Caco-2 (cell line): Measurements from ENCODE around the gene OTUB1. TPM values are rescaled to one million over a fixed set of nuclear protein-coding genes. Genes with fewer than 3 reads are reported as not detected.
A peak's percentile ranks its signal among the peaks of the same experiment; 100 is the strongest.

Experiments used
- BruUV-seq: library from RNA; stranded (reverse); fragments of 400-500 nt; replicated peaks from 2 replicates; lab custom pipeline; 2021; lab: Mats Ljungman, UMichigan
- CTCF ChIA-PET: fragments of 300-600 bp; sonication (Branson Sonifier 250); formaldehyde crosslinking; loops from one replicate; lab custom pipeline; 2022; ENCODE audit warnings: antibody characterized with exemption; lab: Charles Lee
- POLR2A ChIA-PET: fragments of 300-600 bp; sonication (Branson Sonifier 250); formaldehyde crosslinking; loops from one replicate; lab custom pipeline; 2022; ENCODE audit warnings: antibody characterized with exemption; lab: Charles Lee
- DNase-seq, 2 experiments: peaks; one replicate each; pipeline versions ENCODE4 v3.0.0 to v3.0.0-alpha.2; 2020 to 2022
- H3K27me3 ChIP-seq: replicated peaks from 2 replicates; pipeline ENCODE4 v1.6.0; 2011; ENCODE audit warnings: low read length; ENCODE audit not compliant: control insufficient read depth, insufficient read depth
- H3K36me3 ChIP-seq: 2 replicates; pipeline ENCODE4 v1.5.1; 2011; ENCODE audit warnings: low read length; ENCODE audit not compliant: control insufficient read depth, insufficient read depth
- H3K4me1 ChIP-seq: fragments of 250-450 bp; sonication (Bioruptor Pico); 2 replicates; pipeline ENCODE4 v1.5.1; 2020; ENCODE audit warnings: mild to moderate bottlenecking
- H3K4me3 ChIP-seq: 2 replicates; pipeline ENCODE4 v1.5.1; 2011; ENCODE audit warnings: low read depth, mild to moderate bottlenecking, control low read depth, low read length
- H3K9me3 ChIP-seq: fragments of 250-450 bp; sonication (Bioruptor Pico); 2 replicates; pipeline ENCODE4 v1.5.1; 2020; ENCODE audit warnings: mild to moderate bottlenecking, moderate library complexity
- H3K27ac Mint-ChIP-seq: one replicate; pipeline ENCODE4 v1.8.0; 2022; ENCODE audit warnings: mixed read lengths; ENCODE audit not compliant: unreplicated experiment
- H3K27me3 Mint-ChIP-seq: one replicate; pipeline ENCODE4 v1.8.0; 2022; ENCODE audit warnings: mixed read lengths; ENCODE audit not compliant: insufficient read depth, unreplicated experiment
- H3K36me3 Mint-ChIP-seq: one replicate; pipeline ENCODE4 v1.8.0; 2022; ENCODE audit warnings: mild to moderate bottlenecking, mixed read lengths; ENCODE audit not compliant: insufficient read depth, unreplicated experiment
- H3K4me1 Mint-ChIP-seq: one replicate; pipeline ENCODE4 v1.8.0; 2022; ENCODE audit warnings: low read depth, mixed read lengths; ENCODE audit not compliant: unreplicated experiment
- H3K4me3 Mint-ChIP-seq: one replicate; pipeline ENCODE4 v1.8.0; 2022; ENCODE audit warnings: mild to moderate bottlenecking, moderate library complexity, mixed read lengths; ENCODE audit not compliant: unreplicated experiment
- H3K9me3 Mint-ChIP-seq: one replicate; pipeline ENCODE4 v1.8.0; 2022; ENCODE audit warnings: mixed read lengths; ENCODE audit not compliant: unreplicated experiment
- CTCF ChIP-seq, 2 experiments: fragments of 200-600 bp in 1 of 2; IDR thresholded peaks; 1 replicate in 1 of 2; 2 replicates in 1 of 2; pipeline versions ENCODE4 v1.5.1 to v1.8.0; 2011 to 2022; ENCODE audit warnings: antibody characterized with exemption in 1 of 2, control low read depth in 1 of 2, inconsistent platforms in 1 of 2, low read depth in 1 of 2, low read length in 1 of 2, mild to moderate bottlenecking in 1 of 2, moderate library complexity in 1 of 2; ENCODE audit not compliant: insufficient read depth in 1 of 2, severe bottlenecking in 1 of 2, unreplicated experiment in 1 of 2
- intact Hi-C: fragments of 100-400 bp; cut with micrococcal nuclease; formaldehyde crosslinking; loops from one replicate; pipeline ENCODE4 v1.10.0; 2022; ENCODE audit not compliant: unreplicated experiment
- total RNA-seq: library from RNA; stranded (reverse); gene quantifications from 2 replicates; pipeline ENCODE4 v1.2.3, GENCODE V29; 2022

The OTUB1 gene
- total RNA-seq, 1 experiment from 2014 or later, result 152 TPM

- H3K4me3 ChIP-seq, result no peak overlapping the region
- Mint-ChIP-seq H3K4me1 (peaks cover 2% of the 10 kb centered on the region), H3K27ac (no peak overlapping the region), H3K27me3 (no peaks in the 10 kb centered on the region), H3K36me3 (peaks cover 37% of the 10 kb centered on the region), H3K4me3 (no peak overlapping the region), H3K9me3 (no peaks in the 10 kb centered on the region)
- H3K4me1 ChIP-seq, result peaks cover 4% of the 10 kb centered on the region; the same call in 1 of the 2 replicates
- no TSS peak for BruUV-seq
- H3K9me3 ChIP-seq, result no peaks in the 10 kb centered on the region
- peak; percentile 66 to 78 for DNase-seq
- H3K27me3 ChIP-seq, result no peaks in the 10 kb centered on the region
- ChIA-PET CTCF (interaction anchor here (0.6 to 1.9 kb wide), 25 partner anchors 11 to 326 kb away, joined by 3 to 67 read pairs (median 5); partner anchors contain the start of genes COX8A, MARK2 and RCOR2), POLR2A (interaction anchor here (0.6 to 1.1 kb wide), 2 partner anchors 11 to 57 kb away, joined by 4 to 6 read pairs; no protein-coding TSS in a partner anchor)
- H3K36me3 ChIP-seq, result peaks cover 1% of the 10 kb centered on the region; the same call in 1 of the 2 replicates
- TF ChIP-seq CTCF (IDR thresholded peaks at IDR 0.05; ENCODE audit: insufficient read depth in 1 of 2, low read depth in 1 of 2, low read length in 1 of 2, severe bottlenecking in 1 of 2, unreplicated experiment in 1 of 2), result peak; percentile 67 to 70
- intact Hi-C loops, result loop anchor here (1.0 to 5.0 kb wide), 3 partner anchors 38 to 177 kb away; partner anchors contain the start of gene ZFTA
Observed at GRCh38 chr11:63945477-63946163, 40.6 kb upstream of the OTUB1 start.

- Mint-ChIP-seq H3K36me3 (peaks cover 54% of the 10 kb centered on the region), H3K27me3 (no peaks in the 10 kb centered on the region), H3K4me1 (peaks cover 6% of the 10 kb centered on the region), H3K9me3 (no peaks in the 10 kb centered on the region), H3K4me3 (no peak overlapping the region), H3K27ac (no peak overlapping the region)
- BruUV-seq, result no TSS peak
- Histone ChIP-seq H3K4me1 (no peaks in the 10 kb centered on the region), H3K9me3 (no peaks in the 10 kb centered on the region), H3K4me3 (no peak overlapping the region), H3K27me3 (no peaks in the 10 kb centered on the region), H3K36me3 (peaks cover 3% of the 10 kb centered on the region)
- CTCF ChIA-PET, result interaction anchor here (0.6 to 1.5 kb wide), 3 partner anchors 17 to 80 kb away, joined by 3 to 4 read pairs (median 3); no protein-coding TSS in a partner anchor
- no peak for TF ChIP-seq CTCF (IDR thresholded peaks at IDR 0.05; ENCODE audit: insufficient read depth in 1 of 2, low read depth in 1 of 2, low read length in 1 of 2, severe bottlenecking in 1 of 2, unreplicated experiment in 1 of 2)
- intact Hi-C loops, result no loop called here
- DNase-seq, result no peak
- POLR2A ChIA-PET, result no interaction called here
Observed at GRCh38 chr11:63951779-63952536, 34.3 kb upstream of the OTUB1 start.

GRCh38 chr11:63952570-63952969 is 33.7 kb upstream of the OTUB1 start:
- H3K9me3 Mint-ChIP-seq, result no peaks in the 10 kb centered on the region
- TF ChIP-seq CTCF (IDR thresholded peaks at IDR 0.05; ENCODE audit: insufficient read depth in 1 of 2, low read depth in 1 of 2, low read length in 1 of 2, severe bottlenecking in 1 of 2, unreplicated experiment in 1 of 2), result no peak
- H3K36me3 Mint-ChIP-seq, result peaks cover 51% of the 10 kb centered on the region
- no peak overlapping the region for H3K27ac Mint-ChIP-seq
- H3K4me3 ChIP-seq, result no peak overlapping the region
- no TSS peak for BruUV-seq
- DNase-seq, result no peak
- peaks cover 3% of the 10 kb centered on the region for H3K36me3 ChIP-seq
- no peaks in the 10 kb centered on the region for H3K9me3 ChIP-seq
- H3K4me3 Mint-ChIP-seq, result no peak overlapping the region
- ChIA-PET CTCF (interaction anchor here (0.6 to 1.5 kb wide), 2 partner anchors 49 to 80 kb away, joined by 3 to 4 read pairs; no protein-coding TSS in a partner anchor), POLR2A (no interaction called here)
- H3K27me3 Mint-ChIP-seq, result no peaks in the 10 kb centered on the region
- no peaks in the 10 kb centered on the region for H3K27me3 ChIP-seq
- no peaks in the 10 kb centered on the region for H3K4me1 ChIP-seq
- intact Hi-C loops, result no loop called here
- H3K4me1 Mint-ChIP-seq, result peaks cover 6% of the 10 kb centered on the region
